Measurements from ENCODE around the gene SRP72.
A peak's percentile ranks its signal among the peaks of the same experiment; 100 is the strongest.
"Not testable (repeated sequence)": the region's sequence is repeated elsewhere in the genome, so short reads cannot be mapped to it uniquely, and the experiment has no call there.

The SRP72 gene, protein sequence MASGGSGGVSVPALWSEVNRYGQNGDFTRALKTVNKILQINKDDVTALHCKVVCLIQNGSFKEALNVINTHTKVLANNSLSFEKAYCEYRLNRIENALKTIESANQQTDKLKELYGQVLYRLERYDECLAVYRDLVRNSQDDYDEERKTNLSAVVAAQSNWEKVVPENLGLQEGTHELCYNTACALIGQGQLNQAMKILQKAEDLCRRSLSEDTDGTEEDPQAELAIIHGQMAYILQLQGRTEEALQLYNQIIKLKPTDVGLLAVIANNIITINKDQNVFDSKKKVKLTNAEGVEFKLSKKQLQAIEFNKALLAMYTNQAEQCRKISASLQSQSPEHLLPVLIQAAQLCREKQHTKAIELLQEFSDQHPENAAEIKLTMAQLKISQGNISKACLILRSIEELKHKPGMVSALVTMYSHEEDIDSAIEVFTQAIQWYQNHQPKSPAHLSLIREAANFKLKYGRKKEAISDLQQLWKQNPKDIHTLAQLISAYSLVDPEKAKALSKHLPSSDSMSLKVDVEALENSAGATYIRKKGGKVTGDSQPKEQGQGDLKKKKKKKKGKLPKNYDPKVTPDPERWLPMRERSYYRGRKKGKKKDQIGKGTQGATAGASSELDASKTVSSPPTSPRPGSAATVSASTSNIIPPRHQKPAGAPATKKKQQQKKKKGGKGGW

DNA sequence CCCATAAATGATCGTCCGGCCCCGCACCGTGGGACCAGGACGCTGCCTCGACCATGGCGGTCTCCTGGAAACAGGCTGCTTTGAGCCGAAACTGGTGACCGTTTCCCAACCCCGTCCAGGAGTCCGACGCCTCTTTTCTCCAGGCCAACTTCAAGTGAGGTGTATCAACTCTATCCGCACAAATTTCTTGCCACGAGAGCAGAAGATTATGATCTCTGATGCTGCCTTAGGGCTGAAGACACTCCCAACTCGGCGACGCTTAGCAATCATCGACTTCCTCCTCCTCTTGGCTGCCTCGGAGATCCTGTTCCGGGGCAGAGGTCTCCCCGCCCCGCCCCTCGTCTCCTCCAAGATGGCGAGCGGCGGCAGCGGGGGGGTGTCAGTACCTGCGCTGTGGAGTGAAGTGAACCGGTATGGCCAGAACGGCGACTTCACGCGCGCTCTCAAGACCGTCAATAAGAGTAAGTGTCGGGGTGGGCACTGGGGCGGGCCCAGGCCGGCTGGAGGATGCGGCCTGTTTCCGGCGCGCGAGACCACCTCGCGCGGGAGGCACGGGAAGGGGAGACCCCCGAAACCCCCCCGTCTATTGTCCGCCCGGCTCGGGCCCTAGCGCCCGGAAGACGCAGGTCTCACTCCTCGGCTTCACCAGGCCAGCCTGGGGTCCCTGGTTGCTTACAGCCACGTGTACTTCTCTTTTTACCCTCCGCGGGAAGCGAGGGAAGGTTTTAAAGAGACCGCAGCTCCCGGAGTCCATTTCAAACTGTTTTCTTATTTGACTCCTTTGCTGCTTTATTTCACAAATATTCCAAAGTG is at the start of gene SRP72:
Gene SRP72 (plus strand): TSS at position 334 of the 813 bp plus-strand sequence. CDS start 19 bp downstream, at position 353.
- FAIRE-seq, result peak; percentile 70

DNA sequence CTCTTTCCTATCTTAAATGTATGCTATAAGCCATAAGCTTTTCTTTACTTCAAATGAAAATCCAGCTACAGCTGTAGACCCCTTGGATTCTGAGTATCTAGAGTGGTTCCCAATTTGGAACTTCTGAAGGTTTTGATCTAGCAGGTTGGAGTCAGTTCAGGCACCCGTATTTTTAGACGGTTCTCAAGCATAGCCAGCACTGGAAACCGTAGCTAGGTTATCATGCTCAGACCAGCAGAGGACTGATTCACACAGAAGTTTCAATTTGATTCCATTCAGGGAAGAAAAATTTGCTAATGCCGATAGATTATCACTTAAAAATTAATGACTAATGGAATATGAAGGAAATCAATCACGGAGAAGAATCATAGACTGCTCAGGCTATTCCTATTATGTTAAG is 43.2 kb upstream of the SRP72 start:
- no peak for FAIRE-seq

DNA sequence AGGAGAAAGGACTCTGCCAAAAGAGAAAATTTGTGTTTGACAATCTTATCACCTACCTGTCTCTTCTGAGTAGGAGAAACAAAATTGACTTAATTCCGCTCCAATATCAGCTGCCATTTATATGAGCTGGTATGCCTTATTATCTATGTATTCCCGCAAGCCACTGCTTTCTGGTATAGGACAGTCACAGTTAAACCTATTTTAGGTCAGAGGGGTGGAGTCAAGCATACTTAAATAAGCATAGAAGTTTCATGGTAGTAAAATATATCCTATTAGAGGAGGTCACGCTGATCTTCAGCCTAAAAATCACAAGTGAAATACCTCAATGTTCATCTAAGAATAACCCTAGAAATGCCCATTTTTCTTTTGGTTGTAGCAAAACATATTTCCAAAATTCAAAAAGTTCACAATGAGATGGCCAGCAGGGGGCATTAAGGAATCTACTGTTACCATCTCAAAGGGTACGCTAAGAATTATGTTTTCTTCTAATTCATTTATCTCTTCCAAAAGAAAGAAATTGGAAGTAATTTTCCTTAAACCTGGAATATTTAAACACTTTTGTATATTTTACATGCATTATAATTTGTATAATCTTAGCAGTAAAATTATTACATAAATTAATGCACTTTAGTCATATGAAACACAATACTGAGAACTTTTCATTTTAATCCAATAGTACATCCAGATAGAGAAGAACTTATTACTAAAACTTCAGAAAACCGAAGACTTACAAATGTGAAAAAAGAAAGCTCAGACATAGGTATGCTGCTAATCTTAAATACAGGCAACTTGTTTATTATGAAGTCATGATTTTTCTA is 42.5 kb upstream of the SRP72 start:
- peak; percentile 46 for FAIRE-seq

DNA sequence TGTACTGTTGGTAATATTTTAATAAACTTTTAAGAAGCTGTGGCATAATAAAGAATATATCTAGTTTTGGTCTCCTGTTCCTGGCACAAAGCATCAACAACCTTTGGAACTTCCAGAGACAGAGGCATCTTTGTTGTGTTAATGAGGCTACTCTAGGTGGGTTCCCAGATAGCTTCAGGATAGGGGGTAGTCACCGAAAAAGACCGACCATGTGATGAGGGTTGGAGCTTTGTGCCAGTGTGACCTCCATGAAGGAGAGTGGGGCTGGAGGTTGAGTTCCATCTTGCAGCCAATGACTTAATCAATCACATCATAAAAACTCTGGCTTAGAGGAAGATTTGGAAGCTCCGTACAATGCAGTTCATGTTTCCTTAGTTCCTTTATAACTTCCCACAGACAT is 41.9 kb upstream of the SRP72 start:
- no peak for FAIRE-seq

GRCh38 chr4:56426273-56426672 is 41.1 kb upstream of the SRP72 start:
- no peak for FAIRE-seq

DNA sequence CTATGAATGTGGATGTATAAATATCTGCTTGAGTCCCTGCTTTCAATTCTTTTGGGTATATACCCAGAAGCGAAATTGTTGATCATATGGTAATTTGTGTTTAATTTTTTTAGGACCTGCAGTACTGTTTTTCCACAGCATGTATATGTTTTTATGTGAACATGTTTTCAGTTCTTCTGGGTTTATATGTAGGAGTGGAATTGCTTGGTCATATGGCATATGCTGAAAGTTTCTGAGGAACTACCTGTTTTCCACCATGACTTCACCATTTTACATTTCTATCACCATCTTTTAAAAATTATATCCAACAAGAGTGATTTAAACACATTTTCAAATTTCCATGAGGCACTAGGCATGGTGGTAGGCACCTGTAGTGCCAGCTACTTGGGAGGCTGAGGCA is 40.2 kb upstream of the SRP72 start:
- no peak for FAIRE-seq

GRCh38 chr4:56430203-56430602 is 37.2 kb upstream of the SRP72 start:
- FAIRE-seq, result no peak

DNA sequence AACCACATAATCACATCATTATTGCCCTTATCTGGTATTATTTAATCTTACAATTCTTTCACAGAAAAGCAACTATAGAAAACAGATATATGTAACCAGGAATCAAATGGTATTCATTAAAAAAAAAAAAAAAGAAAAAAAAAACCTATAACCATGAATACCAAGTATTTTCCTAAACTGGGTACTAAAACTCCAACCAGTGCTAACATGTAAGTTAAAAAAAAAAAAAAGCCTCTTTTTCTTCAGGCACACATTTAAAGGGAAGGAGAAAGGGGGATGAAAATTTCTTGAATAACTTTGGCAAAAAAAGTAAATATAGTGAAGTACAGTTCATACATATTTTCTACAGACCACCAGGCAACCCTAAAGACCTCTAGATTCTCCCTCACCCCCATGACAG is 34.1 kb upstream of the SRP72 start:
- FAIRE-seq, result no peak

DNA sequence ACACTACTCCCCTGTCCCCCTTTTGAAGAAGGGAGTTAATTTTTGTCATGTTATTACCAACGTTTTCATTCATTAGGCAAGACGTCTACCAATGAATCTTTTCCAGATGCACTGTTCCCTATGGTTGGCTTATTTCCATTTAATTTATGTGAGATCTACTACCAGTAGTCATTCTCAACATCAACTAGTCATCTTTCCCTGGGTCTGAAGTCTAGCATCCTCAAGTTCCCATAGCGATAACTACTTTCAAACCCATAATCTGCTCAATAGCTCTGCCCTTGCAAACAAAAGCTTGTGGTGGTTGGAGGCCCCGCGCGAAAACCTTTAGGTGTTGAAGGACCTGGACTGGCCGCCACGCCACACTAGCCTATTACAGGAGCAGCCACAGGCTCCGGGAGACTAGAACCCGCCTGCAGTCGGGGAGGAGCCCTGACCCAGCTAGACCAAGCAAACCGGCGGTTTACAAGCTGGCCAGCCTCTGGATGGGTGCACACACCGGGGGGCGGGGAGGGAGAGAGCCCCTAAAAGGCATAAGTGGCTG is 32.7 kb upstream of the SRP72 start:
- no peak for FAIRE-seq

DNA sequence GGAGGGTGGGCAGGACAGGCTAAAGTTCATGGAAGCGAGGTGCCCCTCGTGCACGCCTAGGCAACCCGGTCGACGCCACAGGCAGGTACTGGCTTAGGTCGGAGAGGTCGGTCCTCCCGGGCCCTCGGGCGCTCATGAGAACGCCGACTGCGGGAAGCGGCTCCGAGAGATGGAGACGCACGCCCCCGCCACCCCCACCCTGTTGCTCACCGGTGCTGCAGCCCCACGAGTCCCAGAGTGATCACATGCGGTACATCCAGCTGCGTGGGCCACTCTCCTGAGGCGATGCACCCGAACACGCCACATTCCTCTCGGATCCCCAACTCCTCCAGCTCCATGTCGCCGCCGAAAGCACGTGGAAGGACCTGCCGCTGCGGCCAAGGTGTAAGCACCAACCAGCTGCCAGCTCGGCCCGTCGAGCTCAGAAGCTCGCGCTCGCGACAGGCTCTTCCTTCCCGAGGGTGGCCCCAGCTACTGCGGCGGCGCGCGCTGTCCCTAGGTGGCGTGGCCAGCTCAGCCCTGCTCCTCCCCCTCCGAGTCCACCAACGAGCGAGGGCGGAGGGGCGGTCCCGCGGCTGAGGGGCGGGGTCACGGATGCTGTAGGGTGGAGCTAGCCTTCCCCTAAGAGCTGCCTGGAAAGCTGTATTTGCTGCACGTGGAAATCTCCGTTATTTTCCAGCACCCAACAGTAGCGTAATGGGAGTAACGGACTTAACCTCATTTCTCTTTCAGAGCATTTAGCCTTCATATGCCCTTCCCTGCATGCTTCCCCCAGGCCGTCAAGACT is 32.1 kb upstream of the SRP72 start, which contains the start of gene PPAT:
Gene PPAT (minus strand): TSS at position 476 of the 787 bp plus-strand sequence. CDS start 138 bp downstream, at position 338.
- FAIRE-seq, result peak; percentile 87

DNA sequence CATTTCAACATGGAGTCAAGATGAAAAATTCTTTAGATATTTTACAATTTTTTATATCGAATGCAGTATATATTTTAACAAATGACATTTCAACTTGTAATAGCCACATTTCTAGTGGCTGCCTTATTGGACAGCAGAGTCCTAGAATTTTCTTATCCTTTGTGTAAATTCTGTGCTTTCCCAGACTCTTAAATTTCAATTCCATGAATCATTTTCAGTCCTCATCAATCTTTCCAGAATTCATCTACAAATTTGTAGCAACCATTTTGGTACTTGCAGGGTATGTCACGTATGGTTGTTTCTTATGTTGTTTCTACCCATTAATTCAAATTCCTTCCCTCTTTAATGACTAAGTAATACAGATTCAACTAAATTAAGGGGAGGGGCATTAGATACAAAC is 28.7 kb upstream of the SRP72 start:
- no peak for FAIRE-seq

GRCh38 chr4:56440983-56441382 is 26.4 kb upstream of the SRP72 start:
- FAIRE-seq, result no peak

DNA sequence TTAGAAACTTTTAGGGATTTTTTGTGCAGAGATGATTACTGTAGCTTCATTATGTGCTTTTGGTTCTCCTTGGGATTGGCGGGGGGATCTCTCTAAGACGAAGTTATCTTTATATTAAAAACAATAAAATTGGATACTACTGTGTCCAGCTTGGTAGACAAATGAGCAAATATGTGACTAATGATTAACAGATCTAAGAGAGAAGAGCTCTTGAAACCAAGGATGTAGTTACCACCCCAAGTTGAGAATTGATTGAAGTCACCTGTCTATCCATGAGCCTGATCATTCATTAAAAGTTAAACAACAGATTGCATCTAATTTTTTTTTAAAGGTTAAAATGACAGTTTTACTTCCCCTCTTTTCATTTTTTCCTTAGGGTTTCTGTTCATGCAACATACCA is 22.7 kb upstream of the SRP72 start:
- no peak for FAIRE-seq

DNA sequence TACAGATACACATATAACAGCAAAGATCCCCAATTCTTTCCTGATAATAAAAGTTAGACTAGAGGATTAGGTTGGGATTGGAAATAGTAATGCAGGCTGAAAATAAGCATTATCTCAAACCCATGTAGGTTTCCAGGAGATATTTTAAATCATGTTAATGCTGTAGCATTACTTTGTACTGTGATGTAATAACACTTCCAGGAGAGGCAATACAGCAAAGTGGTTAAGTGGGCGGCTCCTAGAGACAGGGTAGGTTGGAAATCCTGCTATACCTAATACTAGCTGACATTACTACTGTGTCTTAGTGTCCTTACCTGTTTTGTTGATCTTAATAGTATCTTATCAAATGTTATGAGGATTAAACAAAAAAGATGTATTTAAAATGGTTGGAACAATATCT is 21.7 kb upstream of the SRP72 start:
- FAIRE-seq, result no peak

GRCh38 chr4:56448301-56448700 is 19.1 kb upstream of the SRP72 start:
- no peak for FAIRE-seq

- not testable (repeated sequence) for FAIRE-seq
Observed at GRCh38 chr4:56449475-56449874, 17.9 kb upstream of the SRP72 start.

DNA sequence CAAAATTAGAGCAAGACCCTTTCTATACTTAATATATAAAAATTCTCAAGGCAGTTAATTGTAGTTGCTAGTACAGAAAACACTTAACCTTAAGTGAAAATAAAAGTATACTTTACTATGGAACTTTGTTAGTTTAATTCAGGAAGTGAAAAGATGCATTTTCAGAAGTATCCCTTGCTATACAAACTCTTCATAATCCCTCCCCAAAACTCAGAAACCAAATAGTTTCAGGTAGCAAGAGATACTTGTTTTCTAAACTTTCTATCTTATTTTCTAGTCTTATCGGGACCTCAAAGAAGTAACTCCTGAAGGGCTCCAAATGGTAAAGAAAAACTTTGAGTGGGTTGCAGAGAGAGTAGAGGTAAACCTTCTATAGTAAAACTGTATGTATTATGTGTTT is 17.1 kb upstream of the SRP72 start:
- no peak for FAIRE-seq

DNA sequence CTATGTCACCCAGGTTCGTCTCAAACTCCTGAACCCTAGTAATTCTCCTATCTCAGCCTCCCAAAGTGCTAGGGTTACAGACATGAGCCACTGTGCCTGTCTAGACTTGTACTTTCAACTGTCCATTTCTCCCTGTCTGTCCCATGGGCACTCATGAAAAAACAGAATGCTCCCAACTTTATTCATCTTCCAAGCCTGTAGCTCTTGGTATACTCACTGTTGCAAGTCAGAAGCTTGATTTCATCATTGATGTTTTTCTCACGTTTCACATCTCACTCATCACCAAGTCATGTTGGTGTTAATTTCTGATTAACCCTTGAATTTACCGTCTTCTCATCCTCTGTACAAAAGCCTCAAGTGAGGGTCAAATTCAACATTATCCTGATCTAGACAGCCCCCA is 7.3 kb upstream of the SRP72 start:
- no peak for FAIRE-seq

- FAIRE-seq, result no peak
Observed at GRCh38 chr4:56462157-56462556, 5.3 kb upstream of the SRP72 start.

DNA sequence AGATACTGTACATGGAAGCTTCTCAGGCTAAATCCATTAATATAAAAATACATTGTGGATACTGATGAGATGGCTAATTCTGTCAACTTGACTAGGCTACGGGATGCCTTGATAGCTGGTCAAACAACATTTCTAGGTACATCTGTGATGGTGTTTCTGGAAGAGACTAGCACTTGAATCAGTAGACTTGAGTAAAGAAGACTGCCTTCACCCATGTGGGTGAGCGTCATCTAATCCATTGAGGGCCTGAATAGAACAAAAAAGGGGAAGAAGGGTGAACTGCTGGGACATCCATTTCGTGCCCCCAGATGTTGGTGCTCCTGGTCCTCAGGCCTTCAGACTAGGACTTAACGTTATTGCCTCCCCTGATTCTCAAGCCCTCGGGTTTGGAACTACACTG is 3.7 kb upstream of the SRP72 start:
- no peak for FAIRE-seq

GRCh38 chr4:56464581-56464980 is 2.8 kb upstream of the SRP72 start:
- no peak for FAIRE-seq
